Stimulated activated CD8-positive, alpha-beta memory T cell treated with anti-CD3 and anti-CD28 coated beads, Interleukin-15, amount 100 ng/mL, for 48 hours (primary cell): Measurements from ENCODE around the gene CAPS.

Source experiments
- DNase-seq, 2 donors: peaks; one replicate each; pipeline ENCODE4 v3.0.0-alpha.2; 2020; ENCODE audit warnings: low read depth in 2 of 2

The CAPS gene

DNA sequence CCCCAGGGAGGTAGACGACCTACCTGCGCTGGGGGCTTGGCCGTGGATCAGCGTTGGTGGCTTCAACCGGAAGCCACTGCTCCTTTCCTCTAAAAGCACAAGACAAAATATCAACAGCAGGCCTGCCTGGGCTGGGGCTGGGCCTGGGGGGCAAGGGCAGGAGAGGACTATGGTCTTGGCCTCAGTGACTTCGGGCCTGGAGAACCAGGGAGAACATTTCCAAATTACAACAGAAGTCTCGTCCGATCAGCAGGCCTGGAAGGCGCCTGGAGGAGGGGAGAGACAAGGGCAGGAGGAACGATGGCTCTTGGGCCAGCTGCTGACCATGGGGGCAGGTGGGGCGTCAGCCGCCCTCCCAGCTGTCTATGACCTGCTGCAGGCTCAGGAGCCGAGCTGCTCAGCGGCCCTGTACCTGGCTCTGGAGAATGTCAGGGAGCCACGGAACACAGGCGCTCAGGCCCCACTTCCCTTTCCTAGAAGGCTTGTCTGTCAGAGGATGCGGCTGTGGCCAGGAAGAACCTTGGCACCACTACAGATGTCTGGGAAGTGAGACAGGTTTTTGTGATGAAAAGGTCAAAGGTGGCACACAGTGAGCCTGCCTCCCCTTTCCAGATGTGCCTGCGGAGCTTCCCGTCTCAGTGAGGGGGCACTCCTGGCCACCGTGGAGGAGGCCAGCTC lies 19.5 kb downstream of the CAPS start:
- no peak for DNase-seq

DNA sequence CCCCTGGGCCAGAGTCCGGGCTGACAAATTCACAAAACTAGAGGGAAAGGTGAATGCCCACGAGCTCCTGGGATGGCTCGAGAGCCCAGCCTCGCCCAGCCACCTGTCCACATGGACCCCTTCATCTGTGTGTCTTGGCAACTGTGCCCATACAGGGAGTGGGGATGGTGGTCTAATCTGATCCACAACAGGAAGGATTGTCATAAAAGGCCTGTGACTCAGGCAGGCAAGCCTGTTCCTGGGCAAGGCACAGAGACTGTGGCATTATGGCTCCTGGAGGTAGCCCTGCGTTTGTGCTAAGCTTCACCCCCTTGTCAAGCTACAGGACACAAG lies 20.0 kb downstream of the CAPS start:
- DNase-seq = no peak

DNA sequence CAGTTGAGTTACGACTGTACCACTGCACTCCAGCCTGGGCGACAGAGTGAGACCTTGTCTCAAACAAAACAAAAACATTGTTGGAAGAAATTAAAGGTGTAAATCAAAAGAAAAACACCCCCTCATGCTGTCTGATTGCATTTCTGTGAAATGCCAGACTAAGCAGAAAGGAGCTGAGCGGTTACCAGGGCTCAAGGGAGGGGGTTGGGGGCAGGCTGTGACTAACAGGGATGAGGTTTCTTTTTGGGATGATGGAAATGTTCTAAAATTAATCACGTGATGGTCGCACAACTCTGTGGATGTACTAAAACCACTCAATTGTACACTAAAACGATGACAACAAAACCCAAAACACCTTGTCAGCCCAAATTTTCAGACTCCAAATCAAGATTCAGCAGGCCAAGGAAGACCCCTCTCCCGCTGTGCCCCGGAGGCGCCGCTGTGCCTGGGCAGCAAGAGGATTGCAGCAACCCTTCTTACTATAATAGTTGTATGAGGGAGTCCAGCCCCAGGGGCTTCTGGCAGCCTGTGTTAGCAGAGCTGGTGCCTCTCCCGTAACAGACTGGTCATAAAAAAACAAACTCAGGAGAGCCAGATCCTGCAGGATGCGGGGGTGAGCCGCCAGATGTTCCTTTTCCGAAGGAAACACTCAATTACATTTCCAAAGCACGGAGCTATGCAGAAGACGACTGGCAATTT lies 20.9 kb downstream of the CAPS start:
- no peak for DNase-seq

DNA sequence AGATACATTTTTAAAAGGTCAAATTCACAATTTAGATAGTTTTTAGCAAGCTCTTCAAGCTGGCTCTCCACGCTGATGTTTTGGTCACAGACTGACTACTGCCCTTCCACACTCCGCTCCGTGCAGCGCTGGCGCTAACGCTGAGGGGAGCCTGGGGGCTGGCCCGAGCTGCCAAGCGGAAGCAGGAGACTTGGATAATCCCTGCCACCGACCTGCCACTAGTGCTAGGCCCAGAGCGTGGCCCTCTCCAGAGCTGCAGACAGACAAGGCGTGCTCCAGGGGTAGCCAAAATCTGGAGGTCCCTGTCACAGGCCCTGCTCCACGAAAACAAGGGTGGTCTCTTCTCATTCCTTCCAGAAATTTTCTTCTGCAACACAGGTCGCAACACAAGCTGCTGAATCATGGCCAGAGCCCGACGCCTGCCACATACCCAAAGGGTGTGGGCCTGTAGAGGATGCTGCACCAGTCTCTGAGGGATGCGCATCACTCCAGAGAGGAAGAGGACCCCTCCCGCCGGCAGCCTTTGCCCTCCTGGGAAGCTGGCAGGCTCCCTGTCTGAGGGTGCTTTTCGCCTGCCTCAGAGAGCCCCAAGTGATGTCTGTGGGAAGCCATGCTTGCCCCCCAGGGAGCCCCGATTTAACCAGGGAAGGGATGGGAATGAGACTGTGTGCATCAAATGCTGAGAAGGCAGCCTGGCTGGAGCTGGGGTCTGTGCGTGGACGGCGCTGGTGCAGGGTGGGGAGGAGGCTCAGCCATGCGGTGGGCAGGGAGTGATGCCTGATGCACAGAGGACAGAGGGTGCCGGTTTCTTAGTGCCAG lies 21.6 kb downstream of the CAPS start:
- no peak for DNase-seq

DNA sequence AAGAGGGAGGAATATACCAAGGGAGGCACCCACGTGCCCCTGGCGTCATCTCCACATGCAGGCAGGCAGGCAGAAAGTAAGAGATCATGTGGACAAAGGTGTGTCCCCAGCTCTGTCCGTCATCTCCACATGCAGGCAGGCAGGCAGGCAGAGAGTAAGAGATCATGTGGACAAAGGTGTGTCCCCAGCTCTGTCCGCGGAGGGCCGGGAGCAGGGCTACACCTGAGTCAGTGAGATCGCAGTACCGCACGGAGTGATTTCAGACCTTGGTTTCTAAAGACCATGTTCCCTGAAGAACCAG lies 22.2 kb downstream of the CAPS start:
- DNase-seq = no peak

DNA sequence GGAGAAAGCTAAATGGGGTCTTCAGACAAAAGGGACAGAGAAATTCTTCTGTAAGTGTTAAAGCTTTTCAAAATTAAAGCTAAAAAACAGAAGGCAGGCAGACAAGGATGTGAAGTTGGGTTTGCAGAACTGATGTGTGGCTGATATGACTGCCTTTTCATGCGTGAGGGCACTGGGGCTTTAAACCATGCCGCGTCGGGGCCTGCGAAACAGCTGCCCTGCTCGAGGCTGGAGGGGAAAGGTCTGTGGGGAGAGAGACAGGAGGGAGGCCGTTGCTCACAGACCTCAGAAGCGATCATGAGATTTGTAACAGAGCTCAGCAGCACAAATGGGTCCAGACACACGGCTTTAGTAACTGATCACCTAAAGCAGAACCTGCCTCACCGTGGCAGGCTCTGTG lies 23.5 kb downstream of the CAPS start:
- no peak for DNase-seq

DNA sequence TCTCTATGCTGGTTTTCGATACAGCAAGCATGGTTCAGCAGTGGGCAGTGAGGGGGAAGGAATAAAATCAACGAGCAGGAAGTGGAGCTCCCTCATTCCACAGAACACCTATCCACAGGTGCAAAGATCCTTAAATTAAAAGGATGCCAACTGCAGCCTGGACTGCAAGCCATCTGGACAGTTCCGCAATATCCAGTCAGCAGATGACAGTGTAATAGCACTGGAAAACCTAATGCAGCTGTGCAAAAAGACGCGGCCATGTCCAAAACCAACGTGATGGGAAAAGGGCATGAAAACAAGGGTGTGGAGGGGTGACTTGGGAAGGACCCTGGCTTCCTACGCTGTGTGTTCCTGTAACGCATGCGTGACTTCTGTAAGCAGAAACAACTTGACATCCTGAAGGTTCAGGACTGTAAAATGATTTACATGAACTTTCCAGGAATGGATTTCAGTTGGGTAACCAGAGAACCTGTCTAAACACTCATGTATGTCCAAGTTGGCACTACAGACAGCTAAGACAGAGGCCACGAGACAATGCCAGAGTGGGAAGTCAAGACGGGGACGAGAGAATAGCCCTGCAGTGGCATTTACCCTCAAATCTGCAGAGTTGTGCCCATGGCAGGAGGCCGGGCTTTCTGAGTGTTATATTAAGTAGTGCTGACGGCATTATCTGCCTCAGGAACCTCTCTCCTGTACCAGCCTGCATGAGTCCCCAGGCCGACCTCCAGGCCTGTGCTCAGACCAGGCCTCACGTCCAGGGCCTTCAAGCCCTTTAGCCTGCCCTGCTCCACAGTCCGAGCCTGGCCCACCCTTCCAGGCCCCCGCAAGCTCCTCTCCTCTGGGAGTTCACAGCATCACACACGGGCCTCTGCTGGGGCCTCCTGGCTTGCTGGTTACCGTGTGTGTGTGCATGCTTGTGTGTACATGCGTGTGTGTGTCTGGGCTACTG lies 26.5 kb downstream of the CAPS start:
- no peak for DNase-seq

DNA sequence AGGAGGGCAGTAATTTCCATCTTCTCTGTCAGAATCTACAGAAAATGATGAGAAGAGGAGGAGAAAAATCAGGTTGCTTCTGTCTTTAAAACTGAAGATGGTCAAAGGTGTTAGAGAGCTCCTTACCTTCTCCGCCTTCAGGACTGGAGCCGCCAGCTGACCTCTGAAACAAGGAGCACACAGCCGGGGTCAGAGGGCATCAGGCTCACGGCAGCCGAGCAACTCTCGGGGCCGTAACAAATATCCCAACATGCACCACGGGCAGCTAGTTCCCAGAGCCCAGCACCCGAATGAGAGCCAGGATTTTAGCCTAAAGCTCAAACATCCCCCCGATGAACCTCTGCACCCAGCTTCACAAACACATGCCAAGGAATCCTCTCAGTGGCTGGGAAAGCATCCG lies 27.6 kb downstream of the CAPS start:
- DNase-seq = no peak

DNA sequence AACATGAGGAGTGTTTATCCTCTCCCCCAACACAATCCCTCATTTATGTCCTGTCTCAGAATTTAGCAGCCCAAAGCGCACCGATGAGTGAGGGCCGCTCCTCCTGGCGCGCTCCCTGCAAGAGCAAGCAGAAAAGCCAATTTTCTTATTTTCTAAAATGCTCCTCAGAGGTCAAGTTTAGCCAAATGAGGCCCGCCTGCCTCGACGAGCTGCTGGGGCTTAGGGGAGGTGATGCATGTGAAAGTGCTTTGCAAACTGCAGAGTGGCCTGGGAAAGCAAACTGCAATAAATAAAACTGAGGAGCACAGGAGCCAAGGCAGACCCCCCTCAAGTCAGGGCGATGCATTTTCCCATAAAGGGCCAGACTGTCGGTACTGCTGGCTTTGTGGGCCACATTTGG lies 29.0 kb downstream of the CAPS start:
- DNase-seq = no peak

DNA sequence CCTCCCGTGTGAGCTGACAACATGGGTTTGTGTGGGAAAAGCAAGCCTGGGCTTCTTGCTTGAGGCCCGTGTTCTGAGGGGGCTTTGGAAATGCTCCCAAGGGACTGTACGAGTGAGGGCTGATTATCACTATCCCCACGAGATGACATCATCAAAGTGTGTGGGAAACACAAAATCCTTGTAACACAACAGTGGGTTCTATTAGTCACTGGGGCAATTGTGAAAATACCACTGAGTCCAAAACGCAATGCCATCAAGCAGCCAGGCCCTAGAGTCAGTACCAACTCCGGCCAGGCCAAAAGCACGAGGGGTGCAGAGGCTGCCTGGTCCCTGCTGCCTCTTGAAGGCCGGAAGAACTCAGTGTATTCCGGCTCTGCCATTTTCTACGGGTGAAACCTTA lies 29.6 kb downstream of the CAPS start:
- DNase-seq = no peak

DNA sequence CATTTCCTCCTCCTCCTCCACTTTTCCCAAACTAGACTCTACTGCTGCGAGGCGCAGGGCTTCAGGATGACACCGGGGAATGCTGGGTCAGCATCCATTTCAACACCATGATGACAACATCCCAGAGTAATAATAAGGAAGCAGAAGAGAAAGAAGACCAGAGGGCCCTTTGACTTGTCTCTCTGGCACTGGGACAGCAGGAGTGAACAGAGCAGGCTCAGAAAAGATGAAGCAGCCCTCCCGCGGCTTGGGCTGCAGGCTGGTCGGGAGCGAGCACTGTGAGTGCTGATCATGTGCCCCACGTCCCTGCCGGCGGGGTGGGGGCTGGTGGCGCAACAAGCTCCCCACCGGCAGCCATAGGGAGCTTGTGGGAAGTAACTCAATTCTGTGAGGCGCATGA lies 33.4 kb downstream of the CAPS start:
- no peak for DNase-seq

DNA sequence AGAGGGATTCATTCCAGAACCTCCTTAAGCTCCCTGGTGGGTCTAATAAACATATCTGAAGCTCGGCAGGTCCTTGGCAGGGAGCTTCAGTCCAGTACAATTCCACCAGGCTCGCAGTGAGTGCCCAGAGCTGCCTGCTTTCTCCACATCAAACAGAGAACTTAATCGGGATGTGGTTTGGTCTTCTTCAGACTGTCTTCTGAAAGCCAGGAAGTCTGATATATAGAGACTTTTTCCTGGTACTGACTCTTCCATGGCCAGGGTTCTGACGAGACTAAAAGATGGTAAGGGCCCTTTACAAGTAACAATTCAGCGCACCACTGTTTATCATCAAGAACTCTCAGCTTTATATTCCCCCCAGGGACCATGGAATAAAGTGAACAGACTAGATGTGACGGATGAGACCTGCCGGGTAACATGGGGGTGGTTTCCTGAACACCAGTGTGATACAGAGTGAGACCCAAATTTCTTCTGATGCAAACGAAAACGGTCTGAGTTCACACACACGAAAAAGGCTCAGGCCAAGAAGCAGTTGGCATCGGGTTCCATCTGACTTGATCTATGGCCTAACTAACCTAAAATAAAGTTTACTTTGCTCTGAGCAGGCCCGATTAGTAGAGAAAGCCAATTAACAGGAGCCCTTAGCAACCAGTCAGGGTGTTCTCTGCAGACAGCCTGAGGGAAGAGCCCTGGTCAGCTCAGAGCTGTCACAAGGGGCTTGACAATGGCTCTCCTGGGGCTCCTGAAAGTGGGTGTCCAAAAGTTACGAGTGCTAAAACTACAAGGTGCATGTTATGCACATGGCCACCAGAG lies 34.9 kb downstream of the CAPS start:
- DNase-seq = no peak

DNA sequence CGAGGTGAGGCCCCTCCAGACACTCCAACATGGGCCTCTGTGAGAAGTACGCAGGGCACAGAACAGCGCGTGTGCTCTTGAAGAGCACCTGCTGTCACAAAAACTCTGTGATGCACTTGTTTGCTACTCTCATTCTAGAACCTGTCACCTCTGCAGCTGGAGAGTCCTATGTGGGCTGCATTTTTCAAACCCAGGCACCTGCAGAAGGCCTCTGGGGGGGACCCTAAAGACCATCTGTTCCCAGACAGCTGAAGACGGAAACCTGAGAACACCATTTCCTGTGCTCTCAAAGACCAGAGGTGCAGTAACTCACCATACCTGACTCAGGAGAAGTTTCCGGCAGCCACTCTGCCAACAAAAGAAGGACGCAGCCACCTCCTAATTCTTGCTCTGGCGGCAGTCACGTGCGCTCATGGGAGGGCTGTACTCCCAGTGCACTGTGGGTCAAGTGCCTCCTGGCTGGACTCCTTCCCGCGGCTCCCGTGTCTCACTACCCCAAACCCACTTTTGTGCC lies 35.8 kb downstream of the CAPS start:
- peak in 1 of 2 donors; percentile 24 for DNase-seq

DNA sequence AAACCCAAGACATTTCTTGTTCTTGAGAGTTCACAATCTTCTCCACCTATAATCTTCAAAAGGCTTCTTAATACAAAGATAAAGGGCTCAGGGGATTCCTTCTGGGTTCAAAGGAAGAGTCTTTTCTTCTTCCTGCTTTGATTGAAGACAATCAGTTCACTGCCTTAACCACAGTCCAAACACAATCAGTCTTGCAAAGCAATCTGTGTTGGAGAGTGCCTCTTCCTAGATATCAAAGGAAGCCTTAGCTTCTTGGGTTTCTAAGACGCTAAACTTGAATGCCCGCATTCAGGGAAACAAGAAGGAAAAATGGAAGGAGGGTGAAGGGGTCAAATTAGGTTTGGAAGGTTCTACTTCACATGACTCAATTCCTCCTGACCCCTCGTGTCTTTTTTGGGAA lies 36.7 kb downstream of the CAPS start:
- no peak for DNase-seq

DNA sequence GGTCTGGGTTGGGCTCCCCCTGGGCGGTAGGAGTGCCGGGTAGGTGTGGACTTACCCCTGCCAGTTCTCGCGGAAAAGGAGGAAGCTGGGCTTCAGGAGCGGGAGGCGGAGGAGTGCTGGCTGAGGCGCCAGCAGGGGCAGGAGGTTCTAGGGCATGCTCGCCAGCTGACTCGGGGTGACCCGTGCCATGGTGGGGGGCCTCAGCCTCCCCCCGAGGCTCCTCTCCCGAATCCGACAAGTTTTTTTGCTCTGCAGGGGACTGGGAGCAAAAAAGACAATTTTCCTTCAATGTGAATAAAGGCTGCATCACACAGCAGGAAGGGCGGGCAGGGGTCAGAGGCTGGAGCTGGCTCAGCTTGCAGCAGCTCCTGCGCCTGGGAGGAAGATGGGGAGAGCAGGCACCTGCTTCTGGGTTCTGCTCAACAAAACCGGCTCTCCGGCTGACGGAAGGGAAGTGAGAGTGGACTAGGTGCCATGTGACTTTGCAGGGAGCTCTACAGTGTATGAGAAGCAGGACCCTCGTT lies 37.3 kb downstream of the CAPS start:
- no peak for DNase-seq

DNA sequence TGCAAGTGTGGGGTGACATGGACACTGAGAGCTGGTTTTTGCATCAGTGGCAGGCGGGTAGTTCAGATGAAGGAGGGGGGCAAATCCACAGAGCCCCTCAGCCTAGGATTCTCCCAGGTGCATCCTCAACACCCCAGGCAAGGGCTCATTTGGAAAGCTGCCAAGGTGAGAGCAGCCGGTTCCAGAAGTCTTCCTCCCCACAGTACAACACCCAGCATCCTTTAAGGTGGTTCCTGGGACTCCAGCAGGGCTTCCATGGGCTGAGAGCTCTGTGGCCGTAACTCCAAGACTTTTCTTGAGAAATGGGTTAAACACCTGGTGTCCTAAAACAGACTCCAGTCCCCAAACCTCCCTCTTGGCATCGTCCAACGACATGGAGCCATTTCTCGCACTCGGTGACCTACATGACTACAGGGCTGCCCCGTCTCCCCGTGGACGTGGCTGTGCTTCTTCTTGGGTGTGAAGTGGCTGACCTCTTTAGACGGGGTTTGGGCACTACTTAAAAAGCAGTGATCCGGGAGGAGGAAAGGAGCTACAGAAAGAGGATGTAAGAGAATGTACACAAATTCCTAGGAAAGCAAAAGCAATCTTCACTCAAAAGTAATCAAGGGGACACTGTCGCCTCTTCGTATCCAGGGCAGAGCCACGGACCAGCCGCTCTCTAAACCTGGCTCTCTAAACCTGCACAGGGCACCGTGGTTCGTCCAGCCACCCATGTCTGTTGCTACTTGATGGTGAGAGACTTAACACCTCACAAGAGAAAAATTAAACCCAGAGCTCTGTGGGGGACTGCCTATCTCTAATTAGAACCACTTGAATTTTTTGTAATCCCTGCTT lies 38.4 kb downstream of the CAPS start:
- DNase-seq = no peak

DNA sequence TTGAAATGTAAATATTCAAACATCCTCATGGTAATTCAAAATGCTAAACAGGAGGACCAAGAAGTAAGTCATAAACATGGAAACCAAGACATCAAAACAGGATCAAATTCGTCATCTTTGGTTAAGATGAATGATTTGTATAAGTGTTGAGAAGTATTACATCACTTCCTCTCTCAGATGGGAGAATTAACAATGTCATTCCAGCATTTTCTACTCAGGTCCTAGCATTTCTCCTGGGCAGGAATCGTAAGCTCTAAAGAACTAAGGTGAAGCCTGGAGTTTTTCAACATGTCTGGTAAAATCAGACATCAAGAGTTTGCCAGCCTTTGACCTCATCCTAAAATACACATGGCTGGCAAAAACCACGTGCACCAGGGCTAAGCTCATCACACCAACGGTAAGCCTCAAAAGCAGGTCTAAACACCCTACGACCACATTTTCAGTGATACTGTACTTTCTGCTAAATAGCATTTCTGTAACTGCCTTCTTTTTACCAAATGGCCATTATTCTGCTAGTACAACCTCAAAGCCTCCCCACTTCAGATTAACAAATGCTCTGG lies 39.1 kb downstream of the CAPS start:
- no peak for DNase-seq

DNA sequence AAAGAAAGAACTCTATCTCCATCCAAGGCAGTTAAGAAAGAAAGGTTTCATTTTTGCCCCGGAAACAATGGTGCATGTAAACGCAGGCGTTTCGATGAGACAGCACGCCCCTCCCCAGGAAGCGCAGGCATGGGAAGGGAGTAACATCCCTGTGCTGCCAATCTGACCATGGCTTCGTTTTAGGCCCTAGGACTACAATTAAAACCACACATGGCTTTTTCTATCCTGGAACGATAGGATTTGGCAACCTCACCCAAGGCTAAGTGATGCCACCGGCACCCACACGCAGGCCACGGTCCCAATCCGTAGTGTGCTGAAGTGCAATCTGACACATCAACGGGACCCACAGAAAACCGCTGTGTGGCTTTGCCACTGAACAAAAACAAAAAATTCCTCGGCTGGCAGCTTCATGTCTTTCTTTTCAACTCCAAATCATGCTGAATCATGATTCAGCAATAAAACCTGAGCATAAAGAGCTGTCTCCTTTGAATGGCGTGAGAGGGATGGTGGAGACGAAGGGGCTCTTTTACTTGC lies 39.7 kb downstream of the CAPS start:
- DNase-seq = no peak

DNA sequence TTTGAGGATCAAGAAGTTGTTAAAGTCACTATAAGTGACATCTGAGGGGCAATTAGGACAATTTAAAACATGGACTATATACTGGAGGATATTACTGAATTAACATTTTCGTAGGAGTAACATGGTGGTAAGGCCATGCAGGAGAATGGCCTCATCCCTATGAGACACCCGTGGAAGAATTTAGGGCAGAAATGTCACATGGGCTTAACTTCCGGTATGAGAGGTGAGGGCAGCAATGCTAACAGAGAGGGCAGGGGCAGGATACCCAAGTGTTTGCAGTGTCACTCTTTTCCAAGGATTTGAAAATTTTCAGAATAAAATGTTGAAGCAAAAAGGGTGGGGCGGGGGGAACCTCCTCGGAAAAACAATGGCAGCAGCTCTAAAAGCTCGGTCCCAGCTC lies 40.2 kb downstream of the CAPS start:
- DNase-seq = no peak

DNA sequence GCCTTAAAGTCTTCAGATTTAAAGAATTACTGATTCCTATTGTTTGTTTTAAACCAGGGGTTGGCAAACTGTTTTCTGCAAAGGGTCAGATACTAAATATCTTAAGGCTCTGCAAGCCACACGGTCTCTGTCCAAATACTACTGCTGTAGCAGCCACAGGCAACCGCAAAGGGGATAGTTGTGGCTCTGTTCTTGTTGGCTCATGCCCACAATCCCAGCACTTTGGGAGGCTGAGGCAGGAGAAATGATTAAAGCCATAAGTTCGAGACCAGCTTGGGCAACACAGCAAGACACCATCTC lies 41.5 kb downstream of the CAPS start:
- no peak for DNase-seq
